Measurements from ENCODE around the gene PTPRE. TPM values are rescaled to one million over a fixed set of nuclear protein-coding genes. Genes with fewer than 3 reads are reported as not detected.

The PTPRE gene
- polyA plus RNA-seq, 1 donor from 2014 or later: 4.1 TPM

DNA sequence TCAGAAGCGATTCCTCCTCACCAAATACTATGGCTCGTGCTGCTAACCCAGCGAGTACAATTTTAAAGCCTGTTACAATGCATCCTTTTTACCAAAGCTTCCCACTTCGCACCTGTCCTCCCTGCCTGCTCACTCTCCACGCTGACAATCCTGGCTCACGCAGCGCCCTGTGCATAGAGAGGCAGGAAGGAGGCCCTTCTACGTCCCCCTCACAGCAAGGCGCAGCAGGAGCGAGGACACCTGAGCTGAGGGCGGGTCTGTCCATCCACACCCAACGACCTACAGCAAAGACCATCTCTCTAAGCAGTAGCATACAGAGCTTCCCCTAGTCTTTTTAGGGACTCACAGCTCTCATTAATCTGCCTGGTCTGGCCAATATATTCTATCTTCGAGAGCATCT is 173.3 kb downstream of the PTPRE start:
- Histone ChIP-seq H3K36me3 (ENCODE audit: insufficient read depth, low read length) (no peaks in the 10 kb centered on the region), H3K4me3 (ENCODE audit: low read length) (no peak overlapping the region), H3K9me3 (ENCODE audit: low read length) (no peaks in the 10 kb centered on the region), H4K20me1 (ENCODE audit: insufficient read depth) (no peaks in the 10 kb centered on the region), H2AFZ (ENCODE audit: low read depth, low read length) (no peak overlapping the region), H3K79me2 (replicated peaks; ENCODE audit: insufficient read depth, low read length) (no peaks in the 10 kb centered on the region), H3K9me2 (ENCODE audit: insufficient read depth, low read length) (no peaks in the 10 kb centered on the region), H3K9ac (ENCODE audit: low read length) (no peak overlapping the region), H3K27me3 (ENCODE audit: insufficient read depth, low read depth, low read length) (no peaks in the 10 kb centered on the region), H3F3A (ENCODE audit: insufficient read depth, low read length, poor library complexity, severe bottlenecking) (no peaks in the 10 kb centered on the region), H3K27ac (ENCODE audit: low read length) (no peak overlapping the region), H3K4me2 (ENCODE audit: low read length) (no peak overlapping the region)
- TF ChIP-seq REST (IDR thresholded peaks at IDR 0.05; ENCODE audit: borderline replicate concordance) (no peak), CTCF (IDR thresholded peaks at IDR 0.05; ENCODE audit: poor library complexity, severe bottlenecking) (no peak), EZH2 (IDR thresholded peaks at IDR 0.05; ENCODE audit: borderline replicate concordance, insufficient read depth, low read length, poor library complexity, severe bottlenecking) (no peak)

- H3K9ac ChIP-seq (ENCODE audit: low read length): no peak overlapping the region
- no peak overlapping the region for H3K4me3 ChIP-seq (ENCODE audit: low read length)
- no peaks in the 10 kb centered on the region for H4K20me1 ChIP-seq (ENCODE audit: insufficient read depth)
- no peak overlapping the region for H2AFZ ChIP-seq (ENCODE audit: low read depth, low read length)
- no peaks in the 10 kb centered on the region for H3K36me3 ChIP-seq (ENCODE audit: insufficient read depth, low read length)
- TF ChIP-seq RAD21 (conservative IDR thresholded peaks at IDR 0.05): no peak
- TF ChIP-seq SMC3 (conservative IDR thresholded peaks at IDR 0.05; ENCODE audit: poor library complexity): no peak
- no peaks in the 10 kb centered on the region for H3F3A ChIP-seq (ENCODE audit: insufficient read depth, low read length, poor library complexity, severe bottlenecking)
- H3K9me2 ChIP-seq (ENCODE audit: insufficient read depth, low read length): no peaks in the 10 kb centered on the region
- no peaks in the 10 kb centered on the region for H3K27me3 ChIP-seq (ENCODE audit: insufficient read depth, low read depth, low read length)
- no peak overlapping the region for H3K4me2 ChIP-seq (ENCODE audit: low read length)
- no peak overlapping the region for H3K27ac ChIP-seq (ENCODE audit: low read length)
- no peaks in the 10 kb centered on the region for H3K9me3 ChIP-seq (ENCODE audit: low read length)
- no peaks in the 10 kb centered on the region for H3K79me2 ChIP-seq (replicated peaks; ENCODE audit: insufficient read depth, low read length)
Observed at GRCh38 chr10:128080641-128081040, 173.7 kb downstream of the PTPRE start.

GRCh38 chr10:128081222-128081621 is 174.3 kb downstream of the PTPRE start:
- no peak overlapping the region for H3K9ac ChIP-seq (ENCODE audit: low read length)
- H3F3A ChIP-seq (ENCODE audit: insufficient read depth, low read length, poor library complexity, severe bottlenecking): no peaks in the 10 kb centered on the region
- H3K36me3 ChIP-seq (ENCODE audit: insufficient read depth, low read length): no peaks in the 10 kb centered on the region
- H2AFZ ChIP-seq (ENCODE audit: low read depth, low read length): no peak overlapping the region
- no peaks in the 10 kb centered on the region for H4K20me1 ChIP-seq (ENCODE audit: insufficient read depth)
- H3K4me2 ChIP-seq (ENCODE audit: low read length): no peak overlapping the region
- no peak for TF ChIP-seq EZH2 (IDR thresholded peaks at IDR 0.05; ENCODE audit: borderline replicate concordance, insufficient read depth, low read length, poor library complexity, severe bottlenecking)
- no peak for TF ChIP-seq EP300 (conservative IDR thresholded peaks at IDR 0.05; ENCODE audit: poor library complexity, severe bottlenecking)
- no peak for TF ChIP-seq CTCF (IDR thresholded peaks at IDR 0.05; ENCODE audit: poor library complexity, severe bottlenecking)
- no peak for TF ChIP-seq RAD21 (conservative IDR thresholded peaks at IDR 0.05)
- TF ChIP-seq MXI1 (conservative IDR thresholded peaks at IDR 0.05; ENCODE audit: poor library complexity, severe bottlenecking): no peak
- no peak for TF ChIP-seq SMC3 (conservative IDR thresholded peaks at IDR 0.05; ENCODE audit: poor library complexity)
- H3K79me2 ChIP-seq (replicated peaks; ENCODE audit: insufficient read depth, low read length): no peaks in the 10 kb centered on the region
- H3K27ac ChIP-seq (ENCODE audit: low read length): no peak overlapping the region
- no peaks in the 10 kb centered on the region for H3K9me2 ChIP-seq (ENCODE audit: insufficient read depth, low read length)
- H3K9me3 ChIP-seq (ENCODE audit: low read length): no peaks in the 10 kb centered on the region
- no peak overlapping the region for H3K4me3 ChIP-seq (ENCODE audit: low read length)
- no peaks in the 10 kb centered on the region for H3K27me3 ChIP-seq (ENCODE audit: insufficient read depth, low read depth, low read length)

Data from neural cell (in vitro differentiated cells).